ENCODE measurements around the gene NEAT1. TPM values are rescaled to one million over a fixed set of nuclear protein-coding genes. Genes with fewer than 3 reads are reported as not detected.
A peak's percentile ranks its signal among the peaks of the same experiment; 100 is the strongest.

NEAT1 gene
- total and polyA plus RNA-seq, 9 of the 15 experiments (the other 6 are each of a cell fraction or from before 2014, with no cell fraction given): 20.1 to 389 (median 62.8) TPM

DNA sequence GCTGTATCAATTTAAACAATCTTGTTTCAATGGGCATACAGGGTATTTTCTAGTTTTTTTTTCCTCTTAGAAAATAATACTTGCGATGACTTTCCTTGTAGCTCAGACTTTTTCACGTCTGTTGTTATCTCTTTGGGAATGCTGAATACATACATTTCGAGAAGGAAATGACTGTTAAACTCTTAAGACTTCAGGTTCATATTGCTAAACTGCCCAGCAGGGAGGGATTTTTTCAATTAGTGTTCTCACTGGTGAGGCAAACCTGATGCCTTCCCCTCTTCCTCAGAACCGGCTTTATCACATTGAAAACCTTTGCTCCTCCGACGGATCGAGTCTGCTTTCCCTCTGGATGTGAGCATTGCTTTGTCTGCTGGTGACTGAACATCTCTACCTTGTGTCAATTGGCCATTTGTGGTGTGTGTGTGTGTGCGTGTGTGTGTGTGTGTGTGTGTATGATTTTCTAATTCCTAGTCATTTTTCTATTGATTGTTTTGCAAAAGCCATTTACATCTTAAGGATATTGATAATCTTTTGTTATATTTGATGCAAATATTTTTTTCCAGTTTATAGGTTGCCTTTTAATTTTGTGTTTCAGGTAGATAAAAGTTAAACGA is 6.6 kb downstream of the NEAT1 start (continued):
- TF ChIP-seq, protein P1, sequence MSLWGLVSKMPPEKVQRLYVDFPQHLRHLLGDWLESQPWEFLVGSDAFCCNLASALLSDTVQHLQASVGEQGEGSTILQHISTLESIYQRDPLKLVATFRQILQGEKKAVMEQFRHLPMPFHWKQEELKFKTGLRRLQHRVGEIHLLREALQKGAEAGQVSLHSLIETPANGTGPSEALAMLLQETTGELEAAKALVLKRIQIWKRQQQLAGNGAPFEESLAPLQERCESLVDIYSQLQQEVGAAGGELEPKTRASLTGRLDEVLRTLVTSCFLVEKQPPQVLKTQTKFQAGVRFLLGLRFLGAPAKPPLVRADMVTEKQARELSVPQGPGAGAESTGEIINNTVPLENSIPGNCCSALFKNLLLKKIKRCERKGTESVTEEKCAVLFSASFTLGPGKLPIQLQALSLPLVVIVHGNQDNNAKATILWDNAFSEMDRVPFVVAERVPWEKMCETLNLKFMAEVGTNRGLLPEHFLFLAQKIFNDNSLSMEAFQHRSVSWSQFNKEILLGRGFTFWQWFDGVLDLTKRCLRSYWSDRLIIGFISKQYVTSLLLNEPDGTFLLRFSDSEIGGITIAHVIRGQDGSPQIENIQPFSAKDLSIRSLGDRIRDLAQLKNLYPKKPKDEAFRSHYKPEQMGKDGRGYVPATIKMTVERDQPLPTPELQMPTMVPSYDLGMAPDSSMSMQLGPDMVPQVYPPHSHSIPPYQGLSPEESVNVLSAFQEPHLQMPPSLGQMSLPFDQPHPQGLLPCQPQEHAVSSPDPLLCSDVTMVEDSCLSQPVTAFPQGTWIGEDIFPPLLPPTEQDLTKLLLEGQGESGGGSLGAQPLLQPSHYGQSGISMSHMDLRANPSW (CRISPR knock-in tag; IDR thresholded peaks at IDR 0.05): no peak
- TF ChIP-seq FOSL1 (tag; conservative IDR thresholded peaks at IDR 0.05) (no peak), TCF7L2 (IDR thresholded peaks at IDR 0.05; ENCODE audit: low read depth, low read length) (no peak), ZNF76 (CRISPR knock-in tag; IDR thresholded peaks at IDR 0.05; ENCODE audit: borderline replicate concordance) (no peak), HNRNPL (IDR thresholded peaks at IDR 0.05; ENCODE audit: low read depth, low read length) (no peak), ZNF217 (CRISPR knock-in tag; IDR thresholded peaks at IDR 0.05) (no peak), NR2F6 (CRISPR knock-in tag; IDR thresholded peaks at IDR 0.05) (0 out of 2 replicates have a peak, but pooled peaks have one; percentile 16), CBX8 (IDR thresholded peaks at IDR 0.05; ENCODE audit: borderline replicate concordance, extremely low read depth, low read depth, low read length, poor library complexity, severe bottlenecking) (no peak), NCOA1 (IDR thresholded peaks at IDR 0.05; ENCODE audit: low read depth) (0 out of 2 replicates have a peak, but pooled peaks have one; percentile 46), ZNF79 (CRISPR knock-in tag; IDR thresholded peaks at IDR 0.05; ENCODE audit: low read depth) (no peak)
- TF ChIP-seq, protein P2, sequence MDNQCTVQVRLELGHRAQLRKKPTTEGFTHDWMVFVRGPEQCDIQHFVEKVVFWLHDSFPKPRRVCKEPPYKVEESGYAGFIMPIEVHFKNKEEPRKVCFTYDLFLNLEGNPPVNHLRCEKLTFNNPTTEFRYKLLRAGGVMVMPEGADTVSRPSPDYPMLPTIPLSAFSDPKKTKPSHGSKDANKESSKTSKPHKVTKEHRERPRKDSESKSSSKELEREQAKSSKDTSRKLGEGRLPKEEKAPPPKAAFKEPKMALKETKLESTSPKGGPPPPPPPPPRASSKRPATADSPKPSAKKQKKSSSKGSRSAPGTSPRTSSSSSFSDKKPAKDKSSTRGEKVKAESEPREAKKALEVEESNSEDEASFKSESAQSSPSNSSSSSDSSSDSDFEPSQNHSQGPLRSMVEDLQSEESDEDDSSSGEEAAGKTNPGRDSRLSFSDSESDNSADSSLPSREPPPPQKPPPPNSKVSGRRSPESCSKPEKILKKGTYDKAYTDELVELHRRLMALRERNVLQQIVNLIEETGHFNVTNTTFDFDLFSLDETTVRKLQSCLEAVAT (IDR thresholded peaks at IDR 0.05): peak; percentile 97 to 99
- TF ChIP-seq, protein P3, sequence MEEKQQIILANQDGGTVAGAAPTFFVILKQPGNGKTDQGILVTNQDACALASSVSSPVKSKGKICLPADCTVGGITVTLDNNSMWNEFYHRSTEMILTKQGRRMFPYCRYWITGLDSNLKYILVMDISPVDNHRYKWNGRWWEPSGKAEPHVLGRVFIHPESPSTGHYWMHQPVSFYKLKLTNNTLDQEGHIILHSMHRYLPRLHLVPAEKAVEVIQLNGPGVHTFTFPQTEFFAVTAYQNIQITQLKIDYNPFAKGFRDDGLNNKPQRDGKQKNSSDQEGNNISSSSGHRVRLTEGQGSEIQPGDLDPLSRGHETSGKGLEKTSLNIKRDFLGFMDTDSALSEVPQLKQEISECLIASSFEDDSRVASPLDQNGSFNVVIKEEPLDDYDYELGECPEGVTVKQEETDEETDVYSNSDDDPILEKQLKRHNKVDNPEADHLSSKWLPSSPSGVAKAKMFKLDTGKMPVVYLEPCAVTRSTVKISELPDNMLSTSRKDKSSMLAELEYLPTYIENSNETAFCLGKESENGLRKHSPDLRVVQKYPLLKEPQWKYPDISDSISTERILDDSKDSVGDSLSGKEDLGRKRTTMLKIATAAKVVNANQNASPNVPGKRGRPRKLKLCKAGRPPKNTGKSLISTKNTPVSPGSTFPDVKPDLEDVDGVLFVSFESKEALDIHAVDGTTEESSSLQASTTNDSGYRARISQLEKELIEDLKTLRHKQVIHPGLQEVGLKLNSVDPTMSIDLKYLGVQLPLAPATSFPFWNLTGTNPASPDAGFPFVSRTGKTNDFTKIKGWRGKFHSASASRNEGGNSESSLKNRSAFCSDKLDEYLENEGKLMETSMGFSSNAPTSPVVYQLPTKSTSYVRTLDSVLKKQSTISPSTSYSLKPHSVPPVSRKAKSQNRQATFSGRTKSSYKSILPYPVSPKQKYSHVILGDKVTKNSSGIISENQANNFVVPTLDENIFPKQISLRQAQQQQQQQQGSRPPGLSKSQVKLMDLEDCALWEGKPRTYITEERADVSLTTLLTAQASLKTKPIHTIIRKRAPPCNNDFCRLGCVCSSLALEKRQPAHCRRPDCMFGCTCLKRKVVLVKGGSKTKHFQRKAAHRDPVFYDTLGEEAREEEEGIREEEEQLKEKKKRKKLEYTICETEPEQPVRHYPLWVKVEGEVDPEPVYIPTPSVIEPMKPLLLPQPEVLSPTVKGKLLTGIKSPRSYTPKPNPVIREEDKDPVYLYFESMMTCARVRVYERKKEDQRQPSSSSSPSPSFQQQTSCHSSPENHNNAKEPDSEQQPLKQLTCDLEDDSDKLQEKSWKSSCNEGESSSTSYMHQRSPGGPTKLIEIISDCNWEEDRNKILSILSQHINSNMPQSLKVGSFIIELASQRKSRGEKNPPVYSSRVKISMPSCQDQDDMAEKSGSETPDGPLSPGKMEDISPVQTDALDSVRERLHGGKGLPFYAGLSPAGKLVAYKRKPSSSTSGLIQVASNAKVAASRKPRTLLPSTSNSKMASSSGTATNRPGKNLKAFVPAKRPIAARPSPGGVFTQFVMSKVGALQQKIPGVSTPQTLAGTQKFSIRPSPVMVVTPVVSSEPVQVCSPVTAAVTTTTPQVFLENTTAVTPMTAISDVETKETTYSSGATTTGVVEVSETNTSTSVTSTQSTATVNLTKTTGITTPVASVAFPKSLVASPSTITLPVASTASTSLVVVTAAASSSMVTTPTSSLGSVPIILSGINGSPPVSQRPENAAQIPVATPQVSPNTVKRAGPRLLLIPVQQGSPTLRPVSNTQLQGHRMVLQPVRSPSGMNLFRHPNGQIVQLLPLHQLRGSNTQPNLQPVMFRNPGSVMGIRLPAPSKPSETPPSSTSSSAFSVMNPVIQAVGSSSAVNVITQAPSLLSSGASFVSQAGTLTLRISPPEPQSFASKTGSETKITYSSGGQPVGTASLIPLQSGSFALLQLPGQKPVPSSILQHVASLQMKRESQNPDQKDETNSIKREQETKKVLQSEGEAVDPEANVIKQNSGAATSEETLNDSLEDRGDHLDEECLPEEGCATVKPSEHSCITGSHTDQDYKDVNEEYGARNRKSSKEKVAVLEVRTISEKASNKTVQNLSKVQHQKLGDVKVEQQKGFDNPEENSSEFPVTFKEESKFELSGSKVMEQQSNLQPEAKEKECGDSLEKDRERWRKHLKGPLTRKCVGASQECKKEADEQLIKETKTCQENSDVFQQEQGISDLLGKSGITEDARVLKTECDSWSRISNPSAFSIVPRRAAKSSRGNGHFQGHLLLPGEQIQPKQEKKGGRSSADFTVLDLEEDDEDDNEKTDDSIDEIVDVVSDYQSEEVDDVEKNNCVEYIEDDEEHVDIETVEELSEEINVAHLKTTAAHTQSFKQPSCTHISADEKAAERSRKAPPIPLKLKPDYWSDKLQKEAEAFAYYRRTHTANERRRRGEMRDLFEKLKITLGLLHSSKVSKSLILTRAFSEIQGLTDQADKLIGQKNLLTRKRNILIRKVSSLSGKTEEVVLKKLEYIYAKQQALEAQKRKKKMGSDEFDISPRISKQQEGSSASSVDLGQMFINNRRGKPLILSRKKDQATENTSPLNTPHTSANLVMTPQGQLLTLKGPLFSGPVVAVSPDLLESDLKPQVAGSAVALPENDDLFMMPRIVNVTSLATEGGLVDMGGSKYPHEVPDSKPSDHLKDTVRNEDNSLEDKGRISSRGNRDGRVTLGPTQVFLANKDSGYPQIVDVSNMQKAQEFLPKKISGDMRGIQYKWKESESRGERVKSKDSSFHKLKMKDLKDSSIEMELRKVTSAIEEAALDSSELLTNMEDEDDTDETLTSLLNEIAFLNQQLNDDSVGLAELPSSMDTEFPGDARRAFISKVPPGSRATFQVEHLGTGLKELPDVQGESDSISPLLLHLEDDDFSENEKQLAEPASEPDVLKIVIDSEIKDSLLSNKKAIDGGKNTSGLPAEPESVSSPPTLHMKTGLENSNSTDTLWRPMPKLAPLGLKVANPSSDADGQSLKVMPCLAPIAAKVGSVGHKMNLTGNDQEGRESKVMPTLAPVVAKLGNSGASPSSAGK (IDR thresholded peaks at IDR 0.05): peak; percentile 39; the same call in 1 of the 2 replicates

Measured in K562 (cell line).